Measurements from ENCODE around the gene HAPSTR1.

HAPSTR1 gene

DNA sequence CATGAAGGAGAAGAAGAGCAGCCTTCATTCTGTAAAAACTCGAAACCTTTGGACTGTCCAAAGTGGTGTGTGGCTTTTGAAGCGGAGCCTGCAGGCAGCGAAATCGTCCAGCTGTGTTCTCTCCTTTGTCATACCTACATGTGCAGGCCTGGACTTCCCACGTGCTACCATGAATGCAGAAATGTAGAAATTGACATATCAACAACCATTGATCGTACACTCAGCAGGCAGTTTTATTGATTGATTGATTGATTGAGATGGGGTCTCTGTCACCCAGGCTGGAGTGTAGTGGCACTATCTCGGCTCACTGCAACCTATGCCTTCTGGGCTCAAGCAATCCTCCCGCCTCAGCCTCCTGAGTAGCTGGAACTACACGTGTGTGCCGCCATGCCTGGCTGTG, 2.6 kb upstream of the HAPSTR1 start:
- Histone ChIP-seq H3K79me2 (ENCODE audit: insufficient read depth, low read length) (peaks cover 33% of the 10 kb centered on the region), H3K27me3 (ENCODE audit: insufficient read depth, low read length, poor library complexity) (no peaks in the 10 kb centered on the region), H3K27ac (ENCODE audit: low read length) (no peak overlapping the region), H3K4me3 (ENCODE audit: low read depth in 1 of 2, low read length in 2 of 2) (no peak overlapping the region), H3K36me3 (ENCODE audit: insufficient read depth, low read length) (peaks cover 11% of the 10 kb centered on the region), H3K9me3 (ENCODE audit: insufficient read depth, low read length, severe bottlenecking) (no peaks in the 10 kb centered on the region), H3K4me2 (ENCODE audit: insufficient read depth, low read length) (no peak overlapping the region), H2AFZ (ENCODE audit: low read depth, low read length) (no peak overlapping the region), H3K4me1 (ENCODE audit: insufficient read depth, low read length) (peaks cover 20% of the 10 kb centered on the region), H3K9ac (ENCODE audit: low read depth, low read length) (no peak overlapping the region), H4K20me1 (ENCODE audit: insufficient read depth, low read length) (peaks cover 10% of the 10 kb centered on the region)
- DNase-seq (no peak), ATAC-seq (ENCODE audit: insufficient read depth, low read depth) (no peak)
- no peak for TF ChIP-seq EZH2 (IDR thresholded peaks at IDR 0.05; ENCODE audit: borderline replicate concordance, low read depth, low read length, severe bottlenecking)
- TF ChIP-seq, protein P1, sequence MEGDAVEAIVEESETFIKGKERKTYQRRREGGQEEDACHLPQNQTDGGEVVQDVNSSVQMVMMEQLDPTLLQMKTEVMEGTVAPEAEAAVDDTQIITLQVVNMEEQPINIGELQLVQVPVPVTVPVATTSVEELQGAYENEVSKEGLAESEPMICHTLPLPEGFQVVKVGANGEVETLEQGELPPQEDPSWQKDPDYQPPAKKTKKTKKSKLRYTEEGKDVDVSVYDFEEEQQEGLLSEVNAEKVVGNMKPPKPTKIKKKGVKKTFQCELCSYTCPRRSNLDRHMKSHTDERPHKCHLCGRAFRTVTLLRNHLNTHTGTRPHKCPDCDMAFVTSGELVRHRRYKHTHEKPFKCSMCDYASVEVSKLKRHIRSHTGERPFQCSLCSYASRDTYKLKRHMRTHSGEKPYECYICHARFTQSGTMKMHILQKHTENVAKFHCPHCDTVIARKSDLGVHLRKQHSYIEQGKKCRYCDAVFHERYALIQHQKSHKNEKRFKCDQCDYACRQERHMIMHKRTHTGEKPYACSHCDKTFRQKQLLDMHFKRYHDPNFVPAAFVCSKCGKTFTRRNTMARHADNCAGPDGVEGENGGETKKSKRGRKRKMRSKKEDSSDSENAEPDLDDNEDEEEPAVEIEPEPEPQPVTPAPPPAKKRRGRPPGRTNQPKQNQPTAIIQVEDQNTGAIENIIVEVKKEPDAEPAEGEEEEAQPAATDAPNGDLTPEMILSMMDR (IDR thresholded peaks at IDR 0.05; ENCODE audit: borderline replicate concordance, extremely low read depth, low read length, poor library complexity, severe bottlenecking): no peak

DNA sequence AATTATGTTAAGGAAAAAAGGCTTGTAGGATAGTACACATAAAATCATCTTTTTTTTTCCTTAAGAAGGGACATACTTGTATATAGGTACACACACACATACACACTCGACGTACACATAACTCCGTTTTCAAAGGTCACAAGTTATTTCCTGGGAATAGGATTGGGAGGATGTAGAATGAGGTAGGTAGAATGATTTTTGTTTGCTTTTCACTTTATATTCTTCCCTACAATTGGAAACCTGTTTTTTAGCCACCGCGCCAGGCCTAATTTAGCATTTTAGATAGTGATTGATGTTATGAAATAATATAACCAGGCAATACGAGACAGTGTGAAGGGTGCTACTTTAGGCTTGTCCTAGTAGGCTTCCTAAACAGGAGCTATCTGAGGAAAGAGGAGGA, 1.8 kb upstream of the HAPSTR1 start:
- Histone ChIP-seq H3K9ac (ENCODE audit: low read depth, low read length) (no peak overlapping the region), H2AFZ (ENCODE audit: low read depth, low read length) (peak overlapping the region; percentile 53), H3K27me3 (ENCODE audit: insufficient read depth, low read length, poor library complexity) (no peaks in the 10 kb centered on the region), H3K4me3 (ENCODE audit: low read depth in 1 of 2, low read length in 2 of 2) (no peak overlapping the region), H3K4me1 (ENCODE audit: insufficient read depth, low read length) (peaks cover 28% of the 10 kb centered on the region), H4K20me1 (ENCODE audit: insufficient read depth, low read length) (peaks cover 17% of the 10 kb centered on the region), H3K79me2 (ENCODE audit: insufficient read depth, low read length) (peaks cover 41% of the 10 kb centered on the region), H3K4me2 (ENCODE audit: insufficient read depth, low read length) (no peak overlapping the region), H3K9me3 (ENCODE audit: insufficient read depth, low read length, severe bottlenecking) (no peaks in the 10 kb centered on the region), H3K36me3 (ENCODE audit: insufficient read depth, low read length) (peaks cover 19% of the 10 kb centered on the region), H3K27ac (ENCODE audit: low read length) (no peak overlapping the region)
- TF ChIP-seq EZH2 (IDR thresholded peaks at IDR 0.05; ENCODE audit: borderline replicate concordance, low read depth, low read length, severe bottlenecking): no peak
- TF ChIP-seq, protein P1 (IDR thresholded peaks at IDR 0.05; ENCODE audit: borderline replicate concordance, extremely low read depth, low read length, poor library complexity, severe bottlenecking): no peak
- no peak for DNase-seq
- ATAC-seq (ENCODE audit: insufficient read depth, low read depth): no peak

DNA sequence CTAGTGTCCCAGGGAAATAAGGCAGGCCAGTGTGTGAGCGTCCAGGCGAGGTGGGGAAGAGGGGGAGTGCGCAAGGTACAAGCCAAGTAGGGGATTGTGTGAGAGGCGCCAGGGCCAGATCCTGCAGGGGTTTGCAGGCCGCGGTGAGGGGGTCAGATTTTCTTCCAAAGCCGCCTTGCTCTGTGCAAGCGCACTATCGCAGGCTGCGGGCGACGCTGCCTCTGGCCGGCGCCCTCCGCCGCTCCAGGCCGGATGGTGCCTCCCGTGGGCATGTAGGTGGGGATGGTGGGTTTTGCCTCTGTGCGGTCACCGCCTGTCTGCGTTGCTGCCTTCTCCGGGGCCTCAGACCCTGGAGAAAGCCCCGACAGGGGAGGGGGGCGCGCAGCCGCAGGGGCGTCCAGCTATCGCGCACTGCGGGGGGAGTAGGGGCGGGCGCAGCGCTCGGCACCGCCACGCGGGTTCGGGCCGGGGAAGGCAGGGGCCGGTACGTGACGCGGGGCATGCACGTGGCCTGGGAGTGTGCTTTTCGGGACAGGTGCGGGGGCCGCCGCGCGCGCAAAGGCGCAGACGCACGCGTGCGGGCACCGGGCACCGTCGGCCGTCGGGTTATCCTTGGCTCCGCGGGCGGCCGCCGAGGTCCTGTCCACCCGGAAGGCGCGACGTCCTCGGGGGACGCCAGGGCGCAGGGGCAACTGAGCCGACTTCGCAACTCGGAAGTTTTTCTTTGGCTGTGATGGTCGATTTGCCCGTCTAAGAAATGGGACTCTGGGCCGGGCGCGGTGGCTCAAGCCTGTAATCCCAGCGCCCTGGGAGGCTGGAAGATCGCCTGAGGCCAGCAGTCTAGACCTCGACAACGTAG, 1.1 kb upstream of the HAPSTR1 start:
- no peak for TF ChIP-seq EZH2 (IDR thresholded peaks at IDR 0.05; ENCODE audit: borderline replicate concordance, low read depth, low read length, severe bottlenecking)
- TF ChIP-seq, protein P1 (IDR thresholded peaks at IDR 0.05; ENCODE audit: borderline replicate concordance, extremely low read depth, low read length, poor library complexity, severe bottlenecking): no peak
- H4K20me1 ChIP-seq (ENCODE audit: insufficient read depth, low read length): peaks cover 23% of the 10 kb centered on the region
- DNase-seq (no peak), ATAC-seq (ENCODE audit: insufficient read depth, low read depth) (no peak)
- H3K9ac ChIP-seq (ENCODE audit: low read depth, low read length): peak overlapping the region; percentile 79
- peak overlapping the region; percentile 33 to 61; a peak in 3 of 4 replicates for H3K4me3 ChIP-seq (ENCODE audit: low read depth in 1 of 2, low read length in 2 of 2)
- no peaks in the 10 kb centered on the region for H3K27me3 ChIP-seq (ENCODE audit: insufficient read depth, low read length, poor library complexity)
- peaks cover 35% of the 10 kb centered on the region for H3K4me1 ChIP-seq (ENCODE audit: insufficient read depth, low read length)
- peak overlapping the region; percentile 73 for H3K4me2 ChIP-seq (ENCODE audit: insufficient read depth, low read length)
- H3K36me3 ChIP-seq (ENCODE audit: insufficient read depth, low read length): peaks cover 26% of the 10 kb centered on the region
- H3K27ac ChIP-seq (ENCODE audit: low read length): peak overlapping the region; percentile 88
- H3K79me2 ChIP-seq (ENCODE audit: insufficient read depth, low read length): peaks cover 48% of the 10 kb centered on the region
- no peaks in the 10 kb centered on the region for H3K9me3 ChIP-seq (ENCODE audit: insufficient read depth, low read length, severe bottlenecking)
- H2AFZ ChIP-seq (ENCODE audit: low read depth, low read length): peak overlapping the region; percentile 93
